Liver (tissue), 9 donors: Measurements from ENCODE around the gene SLCO4A1. TPM values are rescaled to one million over a fixed set of nuclear protein-coding genes. Genes with fewer than 3 reads are reported as not detected.

ENCODE experiments used
- DNase-seq: peaks from one replicate; pipeline ENCODE4 v3.0.0-alpha.2; 2017; ENCODE audit warnings: low spot score
- H3K27ac ChIP-seq, 2 donors: one replicate each; pipeline ENCODE4 v1.7.0; 2013; ENCODE audit warnings: inconsistent platforms in 2 of 2, low read length in 2 of 2, control low read depth in 1 of 2, low read depth in 1 of 2, mild to moderate bottlenecking in 1 of 2
- H3K27me3 ChIP-seq, 4 donors: one replicate each; pipeline versions ENCODE4 v1.6.1 to v1.7.0; 2013; ENCODE audit warnings: low read length in 3 of 4, inconsistent platforms in 1 of 4, mild to moderate bottlenecking in 1 of 4, moderate library complexity in 1 of 4; ENCODE audit not compliant: control insufficient read depth in 4 of 4, insufficient read depth in 4 of 4
- H3K36me3 ChIP-seq, 4 donors: one replicate each; pipeline versions ENCODE4 v1.6.1 to v1.7.0; 2013; ENCODE audit warnings: low read length in 3 of 4, mild to moderate bottlenecking in 3 of 4, low read depth in 1 of 4, moderate library complexity in 1 of 4; ENCODE audit not compliant: control insufficient read depth in 4 of 4, insufficient read depth in 3 of 4
- H3K4me1 ChIP-seq, 4 donors: one replicate each; pipeline versions ENCODE4 v1.6.1 to v1.7.0; 2013; ENCODE audit warnings: low read length in 3 of 4, mild to moderate bottlenecking in 3 of 4, moderate library complexity in 1 of 4; ENCODE audit not compliant: control insufficient read depth in 4 of 4, insufficient read depth in 4 of 4
- H3K4me3 ChIP-seq, 3 donors: one replicate each; pipeline versions ENCODE4 v1.6.1 to v1.7.0; 2013; ENCODE audit warnings: low read length in 3 of 3, control low read depth in 1 of 3, low read depth in 1 of 3, mild to moderate bottlenecking in 1 of 3
- H3K9ac ChIP-seq, 2 donors: one replicate each; pipeline ENCODE4 v1.7.0; 2013; ENCODE audit warnings: low read length in 2 of 2, mild to moderate bottlenecking in 2 of 2, moderate library complexity in 2 of 2, control low read depth in 1 of 2, low read depth in 1 of 2
- H3K9me3 ChIP-seq, 4 donors: one replicate each; pipeline versions ENCODE4 v1.6.1 to v1.7.0; 2013; ENCODE audit warnings: low read length in 3 of 4; ENCODE audit not compliant: control insufficient read depth in 4 of 4
- EGR1 ChIP-seq, 2 donors: IDR thresholded peaks; 2 replicates each; pipeline ENCODE4 v1.6.1; 2016 to 2018; ENCODE audit warnings: antibody characterized with exemption in 2 of 2, low read depth in 2 of 2
- FOXA1 ChIP-seq: IDR thresholded peaks from 2 replicates; pipeline ENCODE4 v1.6.1; 2016; ENCODE audit warnings: antibody characterized with exemption
- FOXA2 ChIP-seq: IDR thresholded peaks from 2 replicates; pipeline ENCODE4 v1.6.1; 2016; ENCODE audit warnings: antibody characterized with exemption
- GABPA ChIP-seq, 2 donors: IDR thresholded peaks in 1 of 2; conservative IDR thresholded peaks in 1 of 2; 2 replicates each; pipeline ENCODE4 v1.6.1; 2016; ENCODE audit warnings: antibody characterized with exemption in 2 of 2, mild to moderate bottlenecking in 1 of 2, moderate library complexity in 1 of 2
- JUND ChIP-seq, 2 donors: IDR thresholded peaks; 2 replicates each; pipeline ENCODE4 v1.6.1; 2016; ENCODE audit warnings: antibody characterized with exemption in 2 of 2
- MAX ChIP-seq: IDR thresholded peaks from 2 replicates; pipeline ENCODE4 v1.6.1; 2016; ENCODE audit warnings: antibody characterized with exemption
- NR2F2 ChIP-seq: IDR thresholded peaks from 2 replicates; pipeline ENCODE4 v1.6.1; 2016; ENCODE audit warnings: antibody characterized with exemption
- REST ChIP-seq: IDR thresholded peaks from 2 replicates; pipeline ENCODE4 v1.6.1; 2016; ENCODE audit warnings: antibody characterized with exemption, mild to moderate bottlenecking
- RXRA ChIP-seq, 2 donors: IDR thresholded peaks; 2 replicates each; pipeline ENCODE4 v1.6.1; 2017 to 2018; ENCODE audit warnings: antibody characterized with exemption in 2 of 2, mild to moderate bottlenecking in 1 of 2
- SP1 ChIP-seq: IDR thresholded peaks from 2 replicates; pipeline ENCODE4 v1.6.1; 2018; ENCODE audit warnings: antibody characterized with exemption, mild to moderate bottlenecking
- TAF1 ChIP-seq: conservative IDR thresholded peaks from 2 replicates; pipeline ENCODE4 v1.6.1; 2016; ENCODE audit warnings: antibody characterized with exemption, mild to moderate bottlenecking
- WGBS: extraction: QIAGEN DNeasy Blood & Tissue Kit; methylation state at CpG from one replicate; pipeline ENCODE4 v1.1.7; 2013; 5-methylcytosine and 5-hydroxymethylcytosine counted together
- polyA plus RNA-seq, 2 donors: library from polyadenylated mRNA; stranded (reverse) in 1 of 2; unstranded in 1 of 2; fragments of 200-250 nt in 1 of 2; fragments of >200 nt in 1 of 2; fragmentation: Nextera tagmentation in 1 of 2; extraction: Ambion mirVana in 1 of 2; gene quantifications; one replicate each; pipeline versions ENCODE4 v1.2.1 to v1.2.3, GENCODE V29; 2013 to 2015
- total RNA-seq, 2 donors: library from RNA; depleted of rRNA; stranded (reverse); fragments of >200 nt; gene quantifications; one replicate each; pipeline ENCODE4 v1.2.3, GENCODE V29; 2014
- TF ChIP-seq, protein P1 (sequence below): fragments of 150-350 bp; IDR thresholded peaks from 2 replicates; pipeline ENCODE4 v1.5.1; 2017; ENCODE audit warnings: improper control_type of control experiment, low read depth, low read length; ENCODE audit not compliant: missing input control
- TF ChIP-seq, protein P2 (sequence below): IDR thresholded peaks from 2 replicates; pipeline ENCODE4 v1.6.1; 2016; ENCODE audit warnings: antibody characterized with exemption
- donor health status: healthy.
- donor health status: healthy.
- donor health status: healthy.
- donor health status: healthy.
- donor health status: healthy.

SLCO4A1 gene
- total and polyA plus RNA-seq, 4 donors, result 1.3 to 4.3 (median 2.6) TPM

DNA sequence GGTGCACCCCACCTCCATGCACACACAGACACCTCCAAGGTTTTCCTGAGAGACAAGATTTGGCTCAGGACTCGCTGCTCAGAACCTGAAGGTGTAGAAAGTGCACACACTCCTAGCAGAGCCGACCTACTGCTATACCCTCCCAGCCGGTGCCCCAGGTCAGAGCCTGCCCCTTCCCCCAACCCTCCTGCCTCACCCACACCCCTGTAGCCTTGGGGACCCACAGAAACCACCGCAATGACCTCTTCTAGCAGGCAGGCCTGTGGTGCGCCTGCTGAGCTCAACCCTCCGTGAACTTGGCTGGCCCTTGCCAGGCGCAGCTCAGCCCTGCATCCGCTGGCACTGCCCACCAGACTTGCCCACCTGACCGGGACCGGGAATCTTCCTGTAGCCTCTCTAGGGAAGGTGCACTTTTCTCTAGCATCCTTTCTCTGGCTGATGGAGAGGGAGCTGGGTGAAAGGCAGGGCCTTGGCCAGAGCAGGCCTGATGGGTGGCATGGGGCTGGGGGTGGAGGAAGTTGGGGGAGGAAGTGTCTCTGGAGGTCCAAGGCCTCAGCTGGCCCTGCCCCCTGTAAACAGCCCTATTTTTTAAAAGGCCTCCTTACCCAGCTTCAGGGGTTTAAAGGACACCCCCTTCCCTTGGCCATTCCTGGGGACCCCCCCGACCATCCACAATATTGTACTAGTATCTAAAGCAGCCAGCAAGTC lies 36.9 kb upstream of the SLCO4A1 start (continued):
- TF ChIP-seq, protein P1, sequence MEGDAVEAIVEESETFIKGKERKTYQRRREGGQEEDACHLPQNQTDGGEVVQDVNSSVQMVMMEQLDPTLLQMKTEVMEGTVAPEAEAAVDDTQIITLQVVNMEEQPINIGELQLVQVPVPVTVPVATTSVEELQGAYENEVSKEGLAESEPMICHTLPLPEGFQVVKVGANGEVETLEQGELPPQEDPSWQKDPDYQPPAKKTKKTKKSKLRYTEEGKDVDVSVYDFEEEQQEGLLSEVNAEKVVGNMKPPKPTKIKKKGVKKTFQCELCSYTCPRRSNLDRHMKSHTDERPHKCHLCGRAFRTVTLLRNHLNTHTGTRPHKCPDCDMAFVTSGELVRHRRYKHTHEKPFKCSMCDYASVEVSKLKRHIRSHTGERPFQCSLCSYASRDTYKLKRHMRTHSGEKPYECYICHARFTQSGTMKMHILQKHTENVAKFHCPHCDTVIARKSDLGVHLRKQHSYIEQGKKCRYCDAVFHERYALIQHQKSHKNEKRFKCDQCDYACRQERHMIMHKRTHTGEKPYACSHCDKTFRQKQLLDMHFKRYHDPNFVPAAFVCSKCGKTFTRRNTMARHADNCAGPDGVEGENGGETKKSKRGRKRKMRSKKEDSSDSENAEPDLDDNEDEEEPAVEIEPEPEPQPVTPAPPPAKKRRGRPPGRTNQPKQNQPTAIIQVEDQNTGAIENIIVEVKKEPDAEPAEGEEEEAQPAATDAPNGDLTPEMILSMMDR, result no peak
- no peak for TF ChIP-seq MAX
- TF ChIP-seq GABPA (IDR thresholded peaks at IDR 0.05 in 1 of 2, conservative IDR thresholded peaks at IDR 0.05 in 1 of 2), result no peak

- no peak for DNase-seq
- Histone ChIP-seq H3K9me3 (no peaks in the 10 kb centered on the region), H3K27ac (no peak overlapping the region), H3K27me3 (peaks cover 0 to 4% (median 0%) of the 10 kb centered on the region in 4 donors), H3K9ac (no peak overlapping the region), H3K4me3 (no peak overlapping the region), H3K4me1 (peaks cover 4 to 17% (median 11%) of the 10 kb centered on the region in 4 donors), H3K36me3 (no peaks in the 10 kb centered on the region)
- WGBS, result 67% methylated on average over 6 of the region's 6 CpGs
- TF ChIP-seq JUND (IDR thresholded peaks at IDR 0.05) (no peak), REST (no peak), FOXA2 (no peak), SP1 (no peak), NR2F2 (no peak), TAF1 (no peak), EGR1 (IDR thresholded peaks at IDR 0.05; ENCODE audit: low read depth in 2 of 2) (no peak), RXRA (IDR thresholded peaks at IDR 0.05) (no peak), FOXA1 (no peak)
- TF ChIP-seq, protein P2, sequence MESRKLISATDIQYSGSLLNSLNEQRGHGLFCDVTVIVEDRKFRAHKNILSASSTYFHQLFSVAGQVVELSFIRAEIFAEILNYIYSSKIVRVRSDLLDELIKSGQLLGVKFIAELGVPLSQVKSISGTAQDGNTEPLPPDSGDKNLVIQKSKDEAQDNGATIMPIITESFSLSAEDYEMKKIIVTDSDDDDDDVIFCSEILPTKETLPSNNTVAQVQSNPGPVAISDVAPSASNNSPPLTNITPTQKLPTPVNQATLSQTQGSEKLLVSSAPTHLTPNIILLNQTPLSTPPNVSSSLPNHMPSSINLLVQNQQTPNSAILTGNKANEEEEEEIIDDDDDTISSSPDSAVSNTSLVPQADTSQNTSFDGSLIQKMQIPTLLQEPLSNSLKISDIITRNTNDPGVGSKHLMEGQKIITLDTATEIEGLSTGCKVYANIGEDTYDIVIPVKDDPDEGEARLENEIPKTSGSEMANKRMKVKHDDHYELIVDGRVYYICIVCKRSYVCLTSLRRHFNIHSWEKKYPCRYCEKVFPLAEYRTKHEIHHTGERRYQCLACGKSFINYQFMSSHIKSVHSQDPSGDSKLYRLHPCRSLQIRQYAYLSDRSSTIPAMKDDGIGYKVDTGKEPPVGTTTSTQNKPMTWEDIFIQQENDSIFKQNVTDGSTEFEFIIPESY, result no peak
These were observed 36.3 kb upstream of the SLCO4A1 start for GRCh38 chr20:62606016-62606415.
